OCI-LY7 (cell line): Measurements from ENCODE around the gene ENHO.

ENCODE experiments used
- EZH2phosphoT487 ChIP-seq: fragments of 200-600 bp; sonication (generic); IDR thresholded peaks from 2 replicates; pipeline ENCODE4 v1.6.1; 2018; ENCODE audit warnings: low read depth, borderline replicate concordance, mild to moderate bottlenecking, mixed run types, antibody characterized with exemption, low read length, moderate library complexity, mixed read lengths
- TF ChIP-seq, protein P1 (sequence below): fragments of 200-600 bp; sonication (generic); conservative IDR thresholded peaks from 2 replicates; pipeline ENCODE4 v1.5.1; 2014; ENCODE audit warnings: mild to moderate bottlenecking, antibody characterized with exemption, low read length, moderate library complexity, mixed read lengths

DNA sequence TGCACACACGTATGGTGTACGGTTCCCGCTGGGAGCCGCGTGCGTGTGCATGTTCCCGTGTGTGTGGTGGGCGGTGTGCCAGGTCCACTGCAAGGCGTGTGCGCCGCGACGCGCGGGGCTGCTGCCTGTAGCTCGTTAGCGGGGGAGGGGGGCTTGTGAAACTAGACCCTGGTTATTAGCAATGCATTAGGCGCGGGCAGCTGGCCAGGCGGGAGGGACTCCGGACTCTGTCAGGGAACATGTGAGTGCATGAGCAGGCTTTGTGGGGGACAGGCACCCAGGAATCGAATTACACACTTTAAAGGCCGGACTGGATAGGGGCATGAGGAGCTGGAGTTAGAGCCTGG lies 32.2 kb upstream of the ENHO start:
- TF ChIP-seq, protein P1, sequence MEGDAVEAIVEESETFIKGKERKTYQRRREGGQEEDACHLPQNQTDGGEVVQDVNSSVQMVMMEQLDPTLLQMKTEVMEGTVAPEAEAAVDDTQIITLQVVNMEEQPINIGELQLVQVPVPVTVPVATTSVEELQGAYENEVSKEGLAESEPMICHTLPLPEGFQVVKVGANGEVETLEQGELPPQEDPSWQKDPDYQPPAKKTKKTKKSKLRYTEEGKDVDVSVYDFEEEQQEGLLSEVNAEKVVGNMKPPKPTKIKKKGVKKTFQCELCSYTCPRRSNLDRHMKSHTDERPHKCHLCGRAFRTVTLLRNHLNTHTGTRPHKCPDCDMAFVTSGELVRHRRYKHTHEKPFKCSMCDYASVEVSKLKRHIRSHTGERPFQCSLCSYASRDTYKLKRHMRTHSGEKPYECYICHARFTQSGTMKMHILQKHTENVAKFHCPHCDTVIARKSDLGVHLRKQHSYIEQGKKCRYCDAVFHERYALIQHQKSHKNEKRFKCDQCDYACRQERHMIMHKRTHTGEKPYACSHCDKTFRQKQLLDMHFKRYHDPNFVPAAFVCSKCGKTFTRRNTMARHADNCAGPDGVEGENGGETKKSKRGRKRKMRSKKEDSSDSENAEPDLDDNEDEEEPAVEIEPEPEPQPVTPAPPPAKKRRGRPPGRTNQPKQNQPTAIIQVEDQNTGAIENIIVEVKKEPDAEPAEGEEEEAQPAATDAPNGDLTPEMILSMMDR, result no peak
- TF ChIP-seq EZH2phosphoT487, result no peak
